ENCODE results near the gene PRKCZ.

The PRKCZ gene

DNA sequence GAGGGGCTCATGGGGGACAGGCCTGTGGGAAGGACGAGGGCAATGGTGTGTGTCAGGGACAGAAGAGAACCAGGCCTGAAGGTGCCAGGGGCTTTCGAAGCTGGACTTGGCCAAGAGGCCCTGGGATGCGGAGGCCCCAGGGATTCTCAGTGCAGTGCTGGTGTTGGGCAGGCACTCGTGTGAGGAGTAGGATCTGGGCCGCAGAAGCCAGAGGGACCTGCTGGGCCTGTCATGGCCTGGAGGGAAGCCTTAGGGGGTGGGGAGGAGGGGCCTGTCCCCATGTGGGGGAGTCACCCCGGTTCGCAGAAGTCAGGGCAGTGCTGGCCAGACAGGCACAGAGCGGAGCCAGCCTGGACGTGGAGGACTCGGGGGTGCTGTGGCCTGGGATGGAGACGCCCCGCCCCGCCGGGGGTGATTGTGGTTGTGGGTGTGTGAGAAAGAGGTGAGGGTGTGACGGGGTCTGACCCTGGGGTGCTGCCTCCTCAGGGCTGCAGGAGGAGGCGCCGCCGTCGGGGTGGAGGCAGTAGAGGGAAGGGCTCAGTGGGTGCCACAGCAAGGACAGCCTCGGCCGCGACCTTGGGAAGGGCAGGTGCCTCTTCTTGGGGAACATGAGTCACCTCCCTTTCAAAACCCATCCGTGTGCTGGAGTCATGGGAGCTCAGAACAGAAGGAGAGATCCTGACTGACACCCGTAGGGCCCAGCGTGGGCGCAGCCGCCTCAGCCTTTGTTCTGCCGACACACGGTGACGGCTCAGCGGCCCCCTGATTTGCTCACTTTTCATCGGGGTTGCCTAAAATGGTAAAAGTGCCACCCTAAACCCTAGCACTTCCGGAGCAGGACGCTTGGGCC, 110.5 kb downstream of the PRKCZ start:
- TF ChIP-seq, protein P1, sequence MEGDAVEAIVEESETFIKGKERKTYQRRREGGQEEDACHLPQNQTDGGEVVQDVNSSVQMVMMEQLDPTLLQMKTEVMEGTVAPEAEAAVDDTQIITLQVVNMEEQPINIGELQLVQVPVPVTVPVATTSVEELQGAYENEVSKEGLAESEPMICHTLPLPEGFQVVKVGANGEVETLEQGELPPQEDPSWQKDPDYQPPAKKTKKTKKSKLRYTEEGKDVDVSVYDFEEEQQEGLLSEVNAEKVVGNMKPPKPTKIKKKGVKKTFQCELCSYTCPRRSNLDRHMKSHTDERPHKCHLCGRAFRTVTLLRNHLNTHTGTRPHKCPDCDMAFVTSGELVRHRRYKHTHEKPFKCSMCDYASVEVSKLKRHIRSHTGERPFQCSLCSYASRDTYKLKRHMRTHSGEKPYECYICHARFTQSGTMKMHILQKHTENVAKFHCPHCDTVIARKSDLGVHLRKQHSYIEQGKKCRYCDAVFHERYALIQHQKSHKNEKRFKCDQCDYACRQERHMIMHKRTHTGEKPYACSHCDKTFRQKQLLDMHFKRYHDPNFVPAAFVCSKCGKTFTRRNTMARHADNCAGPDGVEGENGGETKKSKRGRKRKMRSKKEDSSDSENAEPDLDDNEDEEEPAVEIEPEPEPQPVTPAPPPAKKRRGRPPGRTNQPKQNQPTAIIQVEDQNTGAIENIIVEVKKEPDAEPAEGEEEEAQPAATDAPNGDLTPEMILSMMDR (IDR thresholded peaks at IDR 0.05; ENCODE audit: low read depth, low read length, missing control alignments): no peak
- in situ Hi-C loops (cut with HindIII; ENCODE audit: low pct_ligation_motif_present, low sequenced_read_pairs): no loop called here
- DNase-seq: no peak
- H3K27me3 ChIP-seq (replicated peaks): no peaks in the 10 kb centered on the region
- H3K36me3 ChIP-seq (replicated peaks): no peaks in the 10 kb centered on the region
- no peak overlapping the region for H3K4me3 ChIP-seq (ENCODE audit: low read depth, low read length)
- no peak overlapping the region for H3K27ac ChIP-seq

DNA sequence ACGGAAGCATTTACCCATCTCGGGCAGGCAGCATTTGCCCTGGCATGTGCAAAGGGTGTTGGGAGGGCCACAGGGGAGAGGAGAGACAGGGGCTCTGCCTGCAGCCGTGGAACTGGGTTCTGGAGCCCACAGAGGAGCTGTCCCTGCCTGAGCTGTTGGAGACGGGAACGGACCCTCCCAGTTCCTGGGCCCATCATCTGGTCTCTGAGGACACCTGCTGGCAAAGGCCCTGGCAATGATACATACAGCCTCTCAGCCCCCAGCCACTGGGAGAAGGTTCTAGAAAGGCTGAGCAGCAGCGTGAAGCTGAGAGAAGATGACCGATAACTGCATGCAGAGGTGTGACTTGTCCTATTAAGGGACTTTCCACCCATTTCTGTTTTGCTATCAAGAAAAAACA, 113.0 kb downstream of the PRKCZ start:
- H3K27me3 ChIP-seq (replicated peaks): no peaks in the 10 kb centered on the region
- no peak overlapping the region for H3K4me3 ChIP-seq (ENCODE audit: low read depth, low read length)
- H3K27ac ChIP-seq: no peak overlapping the region
- no peaks in the 10 kb centered on the region for H3K36me3 ChIP-seq (replicated peaks)
- no peak for DNase-seq
- TF ChIP-seq, protein P1 (IDR thresholded peaks at IDR 0.05; ENCODE audit: low read depth, low read length, missing control alignments): peak; percentile 32
- in situ Hi-C loops (cut with HindIII; ENCODE audit: low pct_ligation_motif_present, low sequenced_read_pairs): no loop called here

DNA sequence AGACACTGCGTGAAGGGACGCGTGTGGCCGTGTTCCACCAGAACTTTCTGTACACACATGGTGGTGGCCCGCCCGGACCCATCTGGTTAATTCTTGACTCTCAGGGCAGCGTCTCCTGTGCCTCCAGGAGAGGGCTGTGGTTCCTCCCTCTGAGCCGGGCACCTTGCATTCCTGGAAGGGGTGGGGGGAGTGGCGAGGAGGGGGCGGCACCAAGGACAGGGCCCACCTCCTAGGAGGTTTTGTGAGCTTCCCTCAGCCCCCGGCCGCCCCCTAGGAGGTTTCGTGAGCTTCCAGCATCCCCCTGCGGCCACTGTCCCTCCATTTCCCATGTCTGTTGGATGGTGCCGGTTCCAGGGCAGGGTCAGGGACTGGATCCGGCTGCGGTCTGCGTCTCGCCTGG, 115.4 kb downstream of the PRKCZ start:
- Histone ChIP-seq H3K36me3 (replicated peaks) (no peaks in the 10 kb centered on the region), H3K27ac (no peak overlapping the region), H3K27me3 (replicated peaks) (no peaks in the 10 kb centered on the region), H3K4me3 (ENCODE audit: low read depth, low read length) (no peak overlapping the region)
- TF ChIP-seq, protein P1 (IDR thresholded peaks at IDR 0.05; ENCODE audit: low read depth, low read length, missing control alignments): no peak
- DNase-seq: no peak
- in situ Hi-C loops (cut with HindIII; ENCODE audit: low pct_ligation_motif_present, low sequenced_read_pairs): no loop called here

DNA sequence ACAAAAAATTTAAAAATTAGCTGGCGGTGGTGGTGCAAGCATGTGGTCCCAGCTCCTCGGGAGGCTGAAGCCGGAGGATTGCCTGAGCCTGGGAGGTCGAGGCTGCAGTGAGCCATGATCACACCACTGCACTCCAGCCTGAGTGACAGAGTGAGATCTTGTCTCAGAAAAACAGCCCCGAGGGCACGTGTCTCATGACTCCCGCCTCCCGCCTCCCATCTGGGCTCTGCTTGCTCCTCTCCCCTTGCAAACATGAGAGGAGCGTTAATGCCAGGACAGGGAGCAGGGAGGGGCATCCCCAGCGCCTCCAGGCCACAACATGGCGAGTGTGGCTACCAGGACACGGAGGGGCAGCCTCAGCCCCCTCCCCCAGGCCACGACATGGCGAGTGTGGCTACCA, 116.0 kb downstream of the PRKCZ start:
- Histone ChIP-seq H3K27ac (no peak overlapping the region), H3K4me3 (ENCODE audit: low read depth, low read length) (no peak overlapping the region), H3K36me3 (replicated peaks) (no peaks in the 10 kb centered on the region), H3K27me3 (replicated peaks) (no peaks in the 10 kb centered on the region)
- TF ChIP-seq, protein P1 (IDR thresholded peaks at IDR 0.05; ENCODE audit: low read depth, low read length, missing control alignments): no peak
- DNase-seq: no peak
- in situ Hi-C loops (cut with HindIII; ENCODE audit: low pct_ligation_motif_present, low sequenced_read_pairs): no loop called here

DNA sequence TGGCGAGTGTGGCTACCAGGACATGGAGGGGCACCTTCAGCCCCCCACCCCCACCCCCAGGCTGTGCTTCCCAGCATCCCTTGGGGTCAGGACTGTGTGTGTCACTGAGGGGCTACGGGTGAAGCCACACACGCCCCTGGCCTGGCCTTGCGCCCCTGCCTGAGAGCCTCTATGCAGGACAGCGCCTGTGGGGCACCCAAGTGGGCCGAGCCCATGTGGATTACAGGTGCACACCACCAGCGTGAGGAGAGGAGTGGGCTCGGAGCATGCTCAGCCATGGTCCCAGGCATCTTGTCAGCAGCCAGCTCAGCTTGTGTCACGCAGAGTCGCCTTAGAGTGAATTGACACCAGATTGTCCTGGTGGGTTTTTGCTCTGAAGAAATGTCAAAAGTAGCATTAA, 116.5 kb downstream of the PRKCZ start:
- TF ChIP-seq, protein P1 (IDR thresholded peaks at IDR 0.05; ENCODE audit: low read depth, low read length, missing control alignments): no peak
- Histone ChIP-seq H3K36me3 (replicated peaks) (no peaks in the 10 kb centered on the region), H3K27ac (no peak overlapping the region), H3K4me3 (ENCODE audit: low read depth, low read length) (no peak overlapping the region), H3K27me3 (replicated peaks) (no peaks in the 10 kb centered on the region)
- DNase-seq: no peak
- in situ Hi-C loops (cut with HindIII; ENCODE audit: low pct_ligation_motif_present, low sequenced_read_pairs): no loop called here

DNA sequence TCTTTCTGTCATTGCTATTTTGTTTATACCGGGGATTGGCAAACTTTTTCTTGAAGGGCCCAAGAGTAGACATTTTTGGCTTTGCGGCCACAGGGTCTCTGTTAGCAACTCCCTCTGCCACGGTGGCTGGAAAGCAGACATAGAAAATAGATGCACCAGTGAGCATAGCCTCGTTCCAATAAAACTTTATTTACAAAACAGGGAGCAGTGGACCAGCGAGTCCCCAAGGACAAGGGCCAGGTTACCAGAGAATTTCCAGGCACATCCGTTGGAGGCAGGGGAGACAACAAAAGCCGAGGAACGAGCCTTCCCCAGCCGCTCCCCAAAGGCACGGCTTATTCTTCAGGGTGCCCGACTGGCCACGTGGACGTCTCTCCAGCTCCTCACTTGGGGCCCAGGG, 117.9 kb downstream of the PRKCZ start:
- DNase-seq: no peak
- no peaks in the 10 kb centered on the region for H3K27me3 ChIP-seq (replicated peaks)
- in situ Hi-C loops (cut with HindIII; ENCODE audit: low pct_ligation_motif_present, low sequenced_read_pairs): no loop called here

More for the DNA sequence above, 117.9 kb downstream of the PRKCZ start:
- TF ChIP-seq, protein P1 (IDR thresholded peaks at IDR 0.05; ENCODE audit: low read depth, low read length, missing control alignments): no peak
- Histone ChIP-seq H3K27ac (no peak overlapping the region), H3K36me3 (replicated peaks) (no peaks in the 10 kb centered on the region), H3K4me3 (ENCODE audit: low read depth, low read length) (no peak overlapping the region)

All from brain microvascular endothelial cell (primary cell).